DMS153 treated with DMSO at 0.1 percent for 48 hours (cell line): ENCODE measurements around the gene GCGR.

ENCODE experiments used
- DNase-seq: peaks from one replicate; lab custom pipeline; 2025; ENCODE audit not compliant: unreplicated experiment; lab: John Stamatoyannopoulos, UW

The GCGR gene

GRCh38 chr17:81803728-81804558 is at the start of gene GCGR:
GCGR (plus strand) TSS chr17:81804150; CDS start chr17:81809019, 4,869 bp downstream.
- no peak for DNase-seq

GRCh38 chr17:81792675-81793615 is 11.0 kb upstream of the GCGR start:
- DNase-seq: no peak

- DNase-seq: no peak
Observed at GRCh38 chr17:81794074-81794476, 9.9 kb upstream of the GCGR start.

- no peak for DNase-seq
Observed at GRCh38 chr17:81794509-81794908, 9.4 kb upstream of the GCGR start.

GRCh38 chr17:81801327-81801726 is 2.6 kb upstream of the GCGR start:
- no peak for DNase-seq

- no peak for DNase-seq
Observed at GRCh38 chr17:81802048-81802758, 1.7 kb upstream of the GCGR start.

- DNase-seq: no peak
Observed at GRCh38 chr17:81802856-81803643, 900 bp upstream of the GCGR start.

- DNase-seq: no peak
Observed at GRCh38 chr17:81804559-81805399, 829 bp downstream of the GCGR start.

- DNase-seq: no peak
Observed at GRCh38 chr17:81805707-81806460, 1.9 kb downstream of the GCGR start.

GRCh38 chr17:81806461-81807209 is 2.7 kb downstream of the GCGR start:
- DNase-seq: no peak

- no peak for DNase-seq
Observed at GRCh38 chr17:81807210-81807719, 3.3 kb downstream of the GCGR start.

- DNase-seq: no peak
Observed at GRCh38 chr17:81807839-81808238, 3.9 kb downstream of the GCGR start.

GRCh38 chr17:81808778-81809555 is 5.0 kb downstream of the GCGR start:
- no peak for DNase-seq

- no peak for DNase-seq
Observed at GRCh38 chr17:81809556-81809998, 5.6 kb downstream of the GCGR start.

- DNase-seq: no peak
Observed at GRCh38 chr17:81810476-81810875, 6.5 kb downstream of the GCGR start.

GRCh38 chr17:81810892-81811704 is 7.1 kb downstream of the GCGR start:
- DNase-seq: no peak
